ENCODE measurements around the gene DCDC2B. TPM values are rescaled to one million over a fixed set of nuclear protein-coding genes. Genes with fewer than 3 reads are reported as not detected.

Gene DCDC2B
- total and polyA plus RNA-seq, 2 of the 13 experiments (the other 11 are each of a cell fraction or from before 2014, with no cell fraction given) = not detected

DNA sequence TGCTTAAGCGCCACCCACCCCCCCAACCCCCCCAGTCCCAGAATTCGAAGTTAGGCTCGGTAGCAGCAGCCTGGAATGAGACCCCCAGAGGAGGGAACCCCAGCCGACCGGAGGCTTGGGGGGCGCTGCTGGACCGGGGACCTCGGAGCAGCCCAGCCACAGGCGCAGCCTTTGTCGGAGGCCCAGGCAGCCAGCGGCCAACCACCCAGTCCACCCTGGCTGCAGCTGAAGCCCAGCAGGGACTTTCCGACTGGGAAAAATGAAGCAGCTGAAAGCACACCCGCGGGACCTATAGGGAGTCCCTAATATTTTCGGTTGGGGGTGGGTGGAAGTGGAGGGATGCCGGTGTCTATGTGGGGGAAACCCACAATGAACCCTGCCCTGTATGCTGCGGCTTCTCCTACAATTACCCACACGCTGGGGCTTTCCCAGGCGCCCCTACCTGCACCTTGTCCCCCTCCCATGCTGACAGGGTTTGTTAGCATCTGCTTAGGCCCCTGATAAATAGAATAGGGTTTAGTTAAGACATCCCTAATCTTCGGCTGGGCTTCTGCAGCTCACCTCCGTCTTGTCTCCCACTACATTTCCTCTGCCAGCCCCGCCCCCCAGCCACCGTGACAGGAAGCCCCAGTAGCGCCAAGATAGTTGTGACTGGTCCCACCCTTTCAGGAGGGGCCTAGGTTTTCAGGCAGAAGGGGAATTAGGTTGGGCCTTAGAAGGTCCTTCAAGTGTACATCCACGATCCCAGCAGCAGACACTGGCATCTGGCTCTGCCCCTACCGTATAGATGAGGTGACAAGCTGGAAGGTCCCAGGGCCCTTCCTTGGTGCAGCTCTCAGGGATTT is 7.7 kb upstream of the DCDC2B start (continued):
- TF ChIP-seq, protein P1, sequence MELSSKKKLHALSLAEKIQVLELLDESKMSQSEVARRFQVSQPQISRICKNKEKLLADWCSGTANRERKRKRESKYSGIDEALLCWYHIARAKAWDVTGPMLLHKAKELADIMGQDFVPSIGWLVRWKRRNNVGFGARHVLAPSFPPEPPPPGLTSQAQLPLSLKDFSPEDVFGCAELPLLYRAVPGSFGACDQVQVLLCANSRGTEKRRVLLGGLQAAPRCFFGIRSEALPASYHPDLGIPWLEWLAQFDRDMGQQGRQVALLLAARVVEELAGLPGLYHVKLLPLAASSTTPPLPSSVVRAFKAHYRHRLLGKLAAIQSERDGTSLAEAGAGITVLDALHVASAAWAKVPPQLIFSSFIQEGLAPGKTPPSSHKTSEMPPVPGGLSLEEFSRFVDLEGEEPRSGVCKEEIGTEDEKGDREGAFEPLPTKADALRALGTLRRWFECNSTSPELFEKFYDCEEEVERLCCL (CRISPR knock-in tag; IDR thresholded peaks at IDR 0.05; ENCODE audit: borderline replicate concordance) = no peak
- no peak for TF ChIP-seq NFATC3 (CRISPR knock-in tag; IDR thresholded peaks at IDR 0.05)
- no peak for TF ChIP-seq NFYB (CRISPR knock-in tag; IDR thresholded peaks at IDR 0.05)
- TF ChIP-seq ZNF772 (CRISPR knock-in tag; IDR thresholded peaks at IDR 0.05) = no peak
- no peak for TF ChIP-seq YEATS2 (CRISPR knock-in tag; IDR thresholded peaks at IDR 0.05; ENCODE audit: borderline replicate concordance)
- TF ChIP-seq CAMTA2 (CRISPR knock-in tag; IDR thresholded peaks at IDR 0.05; ENCODE audit: borderline replicate concordance) = no peak
- TF ChIP-seq, protein P2, sequence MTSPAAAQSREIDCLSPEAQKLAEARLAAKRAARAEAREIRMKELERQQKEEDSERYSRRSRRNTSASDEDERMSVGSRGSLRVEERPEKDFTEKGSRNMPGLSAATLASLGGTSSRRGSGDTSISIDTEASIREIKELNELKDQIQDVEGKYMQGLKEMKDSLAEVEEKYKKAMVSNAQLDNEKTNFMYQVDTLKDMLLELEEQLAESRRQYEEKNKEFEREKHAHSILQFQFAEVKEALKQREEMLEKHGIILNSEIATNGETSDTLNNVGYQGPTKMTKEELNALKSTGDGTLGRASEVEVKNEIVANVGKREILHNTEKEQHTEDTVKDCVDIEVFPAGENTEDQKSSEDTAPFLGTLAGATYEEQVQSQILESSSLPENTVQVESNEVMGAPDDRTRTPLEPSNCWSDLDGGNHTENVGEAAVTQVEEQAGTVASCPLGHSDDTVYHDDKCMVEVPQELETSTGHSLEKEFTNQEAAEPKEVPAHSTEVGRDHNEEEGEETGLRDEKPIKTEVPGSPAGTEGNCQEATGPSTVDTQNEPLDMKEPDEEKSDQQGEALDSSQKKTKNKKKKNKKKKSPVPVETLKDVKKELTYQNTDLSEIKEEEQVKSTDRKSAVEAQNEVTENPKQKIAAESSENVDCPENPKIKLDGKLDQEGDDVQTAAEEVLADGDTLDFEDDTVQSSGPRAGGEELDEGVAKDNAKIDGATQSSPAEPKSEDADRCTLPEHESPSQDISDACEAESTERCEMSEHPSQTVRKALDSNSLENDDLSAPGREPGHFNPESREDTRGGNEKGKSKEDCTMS (CRISPR knock-in tag; conservative IDR thresholded peaks at IDR 0.05) = no peak
- TF ChIP-seq NR2F6 (IDR thresholded peaks at IDR 0.05) = no peak
- TF ChIP-seq NR2F6 (CRISPR knock-in tag; IDR thresholded peaks at IDR 0.05) = no peak
- TF ChIP-seq PITX1 (CRISPR knock-in tag; IDR thresholded peaks at IDR 0.05) = no peak
- TF ChIP-seq, protein P3, sequence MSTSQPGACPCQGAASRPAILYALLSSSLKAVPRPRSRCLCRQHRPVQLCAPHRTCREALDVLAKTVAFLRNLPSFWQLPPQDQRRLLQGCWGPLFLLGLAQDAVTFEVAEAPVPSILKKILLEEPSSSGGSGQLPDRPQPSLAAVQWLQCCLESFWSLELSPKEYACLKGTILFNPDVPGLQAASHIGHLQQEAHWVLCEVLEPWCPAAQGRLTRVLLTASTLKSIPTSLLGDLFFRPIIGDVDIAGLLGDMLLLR (CRISPR knock-in tag; IDR thresholded peaks at IDR 0.05) = no peak
- no peak for TF ChIP-seq RNF2 (conservative IDR thresholded peaks at IDR 0.05; ENCODE audit: low read depth)
- TF ChIP-seq, protein P4, sequence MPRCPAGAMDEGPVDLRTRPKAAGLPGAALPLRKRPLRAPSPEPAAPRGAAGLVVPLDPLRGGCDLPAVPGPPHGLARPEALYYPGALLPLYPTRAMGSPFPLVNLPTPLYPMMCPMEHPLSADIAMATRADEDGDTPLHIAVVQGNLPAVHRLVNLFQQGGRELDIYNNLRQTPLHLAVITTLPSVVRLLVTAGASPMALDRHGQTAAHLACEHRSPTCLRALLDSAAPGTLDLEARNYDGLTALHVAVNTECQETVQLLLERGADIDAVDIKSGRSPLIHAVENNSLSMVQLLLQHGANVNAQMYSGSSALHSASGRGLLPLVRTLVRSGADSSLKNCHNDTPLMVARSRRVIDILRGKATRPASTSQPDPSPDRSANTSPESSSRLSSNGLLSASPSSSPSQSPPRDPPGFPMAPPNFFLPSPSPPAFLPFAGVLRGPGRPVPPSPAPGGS (CRISPR knock-in tag; IDR thresholded peaks at IDR 0.05) = no peak
- TF ChIP-seq FIP1L1 (IDR thresholded peaks at IDR 0.05; ENCODE audit: borderline replicate concordance, insufficient read depth, low read depth, low read length) = no peak
- TF ChIP-seq ZNF264 (CRISPR knock-in tag; IDR thresholded peaks at IDR 0.05) = no peak
- TF ChIP-seq MED1 (CRISPR knock-in tag; IDR thresholded peaks at IDR 0.05) = no peak
- 0 out of 2 replicates have a peak, but pooled peaks have one; percentile 3 for TF ChIP-seq ZNF292 (CRISPR knock-in tag; IDR thresholded peaks at IDR 0.05; ENCODE audit: borderline replicate concordance, low read depth)
- no peak for TF ChIP-seq ASH2L (IDR thresholded peaks at IDR 0.05; ENCODE audit: insufficient read length, low read depth, low read length)
- TF ChIP-seq KAT8 (CRISPR knock-in tag; IDR thresholded peaks at IDR 0.05) = no peak
